Brain microvascular endothelial cell (primary cell): ENCODE data around the gene CASP12.

Experiments
- DNase-seq: peaks from one replicate; pipeline ENCODE4 v3.0.0-alpha.2; 2020
- H3K27ac ChIP-seq: fragments of 250-450 bp; sonication (Bioruptor Pico); 2 replicates; pipeline ENCODE4 v1.5.1; 2020; ENCODE audit warnings: mild to moderate bottlenecking, moderate library complexity
- H3K27me3 ChIP-seq: fragments of 250-450 bp; sonication (Bioruptor Pico); replicated peaks from 2 replicates; pipeline ENCODE4 v1.5.1; 2020; ENCODE audit warnings: mild to moderate bottlenecking
- H3K36me3 ChIP-seq: fragments of 250-450 bp; sonication (Bioruptor Pico); replicated peaks from 2 replicates; pipeline ENCODE4 v1.5.1; 2020; ENCODE audit warnings: mild to moderate bottlenecking
- H3K4me3 ChIP-seq: 2 replicates; pipeline ENCODE4 v1.5.1; 2011; ENCODE audit warnings: low read depth, mild to moderate bottlenecking, control low read depth, low read length, moderate library complexity
- in situ Hi-C: cut with HindIII; loops from 2 replicates; pipeline ENCODE4 v1.10.0; 2017; ENCODE audit warnings: low sequenced_read_pairs, low pct_ligation_motif_present
- TF ChIP-seq, protein P1 (sequence below): IDR thresholded peaks from 2 replicates; pipeline ENCODE4 v1.5.1; 2011; ENCODE audit warnings: low read depth, mild to moderate bottlenecking, moderate library complexity, low read length, control low read depth, inconsistent platforms; ENCODE audit errors: missing control alignments

CASP12 gene

GRCh38 chr11:104898685-104899013, 389 bp upstream of the CASP12 start:
- Histone ChIP-seq H3K36me3 (no peaks in the 10 kb centered on the region), H3K27ac (no peak overlapping the region), H3K4me3 (no peak overlapping the region), H3K27me3 (no peaks in the 10 kb centered on the region)
- DNase-seq, result no peak
- TF ChIP-seq, protein P1, sequence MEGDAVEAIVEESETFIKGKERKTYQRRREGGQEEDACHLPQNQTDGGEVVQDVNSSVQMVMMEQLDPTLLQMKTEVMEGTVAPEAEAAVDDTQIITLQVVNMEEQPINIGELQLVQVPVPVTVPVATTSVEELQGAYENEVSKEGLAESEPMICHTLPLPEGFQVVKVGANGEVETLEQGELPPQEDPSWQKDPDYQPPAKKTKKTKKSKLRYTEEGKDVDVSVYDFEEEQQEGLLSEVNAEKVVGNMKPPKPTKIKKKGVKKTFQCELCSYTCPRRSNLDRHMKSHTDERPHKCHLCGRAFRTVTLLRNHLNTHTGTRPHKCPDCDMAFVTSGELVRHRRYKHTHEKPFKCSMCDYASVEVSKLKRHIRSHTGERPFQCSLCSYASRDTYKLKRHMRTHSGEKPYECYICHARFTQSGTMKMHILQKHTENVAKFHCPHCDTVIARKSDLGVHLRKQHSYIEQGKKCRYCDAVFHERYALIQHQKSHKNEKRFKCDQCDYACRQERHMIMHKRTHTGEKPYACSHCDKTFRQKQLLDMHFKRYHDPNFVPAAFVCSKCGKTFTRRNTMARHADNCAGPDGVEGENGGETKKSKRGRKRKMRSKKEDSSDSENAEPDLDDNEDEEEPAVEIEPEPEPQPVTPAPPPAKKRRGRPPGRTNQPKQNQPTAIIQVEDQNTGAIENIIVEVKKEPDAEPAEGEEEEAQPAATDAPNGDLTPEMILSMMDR, result no peak
- in situ Hi-C loops, result no loop called here

- TF ChIP-seq, protein P1, result no peak
- DNase-seq, result no peak
- Histone ChIP-seq H3K27ac (no peak overlapping the region), H3K4me3 (no peak overlapping the region), H3K36me3 (no peaks in the 10 kb centered on the region), H3K27me3 (no peaks in the 10 kb centered on the region)
- in situ Hi-C loops, result no loop called here
Measured at GRCh38 chr11:104895634-104896033, 2.6 kb downstream of the CASP12 start.

DNA sequence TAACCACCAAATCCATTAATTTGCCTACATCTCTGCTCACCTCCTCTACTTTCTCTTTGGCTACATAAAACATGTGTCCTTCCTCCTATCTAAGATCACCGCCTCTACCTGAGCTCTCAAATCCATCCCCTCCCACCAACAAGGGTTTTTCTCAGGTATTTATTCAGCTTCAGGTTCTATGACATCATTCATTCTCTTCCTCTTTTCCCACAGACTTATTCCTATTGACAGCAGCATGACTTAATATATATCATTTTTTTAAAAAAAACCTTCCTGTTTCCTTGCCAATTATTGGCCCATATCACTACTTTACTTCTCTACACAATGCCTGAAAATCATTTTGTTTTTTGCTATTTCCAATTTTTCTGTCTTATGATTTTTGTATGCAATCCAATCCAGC, 4.4 kb downstream of the CASP12 start:
- in situ Hi-C loops, result no loop called here
- TF ChIP-seq, protein P1, result no peak
- no peak for DNase-seq
- Histone ChIP-seq H3K36me3 (no peaks in the 10 kb centered on the region), H3K27me3 (no peaks in the 10 kb centered on the region), H3K27ac (peak overlapping the region; percentile 86), H3K4me3 (no peak overlapping the region)

DNA sequence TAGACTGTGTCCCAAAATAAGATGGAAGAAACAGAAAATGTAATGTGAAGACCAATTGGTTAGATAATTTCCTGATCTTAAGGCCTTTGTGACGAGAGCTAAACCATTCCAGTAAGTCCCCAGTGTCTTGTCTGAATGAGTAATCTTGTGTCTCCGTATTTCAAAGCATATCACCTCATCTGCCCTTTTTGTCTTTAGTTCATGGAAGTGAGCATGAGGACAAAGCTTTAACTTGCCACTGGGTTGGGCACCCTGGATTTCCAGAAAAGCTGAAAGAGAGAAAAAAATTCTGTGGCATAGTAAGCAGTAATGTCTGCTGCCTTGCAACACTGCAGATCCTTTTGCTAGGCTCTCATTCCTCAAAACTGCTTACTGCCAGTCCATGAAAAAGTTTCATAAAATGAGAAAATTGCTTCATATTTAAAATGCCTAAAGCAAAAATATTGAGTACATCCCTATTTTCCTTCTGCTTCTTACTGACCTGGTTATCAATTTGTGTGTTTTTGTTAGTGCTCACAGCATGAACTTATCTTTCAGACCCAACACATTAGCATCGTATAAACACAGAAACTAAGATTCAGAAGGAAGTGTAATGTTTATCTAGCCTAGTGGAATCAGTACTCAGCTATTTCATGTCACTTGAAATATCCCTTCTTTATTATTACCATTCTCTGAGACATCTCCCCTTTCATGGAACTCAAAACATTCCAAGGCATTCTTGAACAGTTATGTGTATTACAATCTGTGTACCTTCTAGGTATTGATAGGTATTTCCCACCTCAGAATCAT, 5.3 kb downstream of the CASP12 start:
- in situ Hi-C loops, result no loop called here
- DNase-seq, result peak; percentile 69
- Histone ChIP-seq H3K4me3 (no peak overlapping the region), H3K36me3 (no peaks in the 10 kb centered on the region), H3K27me3 (no peaks in the 10 kb centered on the region), H3K27ac (peak overlapping the region; percentile 86)
- TF ChIP-seq, protein P1, result no peak

DNA sequence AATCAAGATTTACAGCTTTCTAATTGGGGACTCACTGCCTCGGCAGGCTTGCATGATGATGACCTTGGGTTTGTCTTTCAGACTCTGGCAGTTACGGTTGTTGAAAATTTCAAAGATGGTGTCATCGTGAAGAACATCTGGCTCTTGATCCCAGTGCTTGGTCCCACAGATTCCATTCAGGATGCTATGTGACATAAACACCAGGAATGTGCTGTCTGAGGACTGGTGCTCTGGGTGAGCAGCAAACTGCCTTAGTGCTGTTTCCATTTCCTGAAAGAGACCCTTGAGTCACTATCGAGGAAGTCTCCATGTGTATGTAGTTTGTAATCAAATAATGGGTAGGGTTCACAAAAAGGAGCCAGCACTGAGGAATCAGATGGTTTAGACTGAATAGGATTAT, 7.1 kb downstream of the CASP12 start:
- no peaks in the 10 kb centered on the region for H3K27me3 ChIP-seq
- peak; percentile 70 for DNase-seq
- TF ChIP-seq, protein P1, result no peak
- in situ Hi-C loops, result no loop called here
- no peak overlapping the region for H3K4me3 ChIP-seq
- no peaks in the 10 kb centered on the region for H3K36me3 ChIP-seq
- H3K27ac ChIP-seq, result no peak overlapping the region

DNA sequence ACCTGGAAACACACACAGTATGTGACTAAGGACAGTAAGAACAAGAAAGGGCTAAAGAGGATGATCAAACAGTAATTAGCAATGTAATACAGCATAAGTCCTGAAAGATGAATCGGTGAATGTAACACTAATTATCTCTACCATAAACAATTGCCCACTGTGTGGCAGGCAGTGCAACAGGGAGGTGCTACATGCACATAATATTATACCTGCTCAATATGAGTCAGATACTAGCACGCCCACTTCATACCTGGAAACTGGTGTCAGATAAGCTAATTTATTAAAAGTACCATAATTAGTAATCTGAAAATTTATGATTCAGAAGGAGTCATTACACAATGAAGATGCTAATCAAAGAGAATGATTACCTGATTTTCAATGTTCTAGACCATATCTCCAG, 14.9 kb downstream of the CASP12 start:
- no peak for DNase-seq
- TF ChIP-seq, protein P1, result no peak
- no peaks in the 10 kb centered on the region for H3K36me3 ChIP-seq
- in situ Hi-C loops, result no loop called here
- no peak overlapping the region for H3K27ac ChIP-seq
- no peaks in the 10 kb centered on the region for H3K27me3 ChIP-seq
- no peak overlapping the region for H3K4me3 ChIP-seq
